ENCODE measurements around the gene SCMH1. TPM values are rescaled to one million over a fixed set of nuclear protein-coding genes. Genes with fewer than 3 reads are reported as not detected.

The SCMH1 gene
- total RNA-seq (2021; ENCODE audit: unreplicated experiment) (28.0 TPM), Bru-seq, nascent RNA (percentile 82 among the genes with signal in this experiment), BruChase-seq, experiment 1, labeled RNA remaining after a 6-hour chase (percentile 68 among the genes with signal in this experiment), BruChase-seq, experiment 2, labeled RNA remaining after a 2-hour chase (percentile 76 among the genes with signal in this experiment)
- 25.5 and 26.3 TPM in 2 replicates for polyA plus RNA-seq (2012)
- long read RNA-seq, partial matches to known transcripts = 17 of 34 reads
- long read RNA-seq, other reads (novel, unspliced or antisense) = 15 of 34 reads

DNA sequence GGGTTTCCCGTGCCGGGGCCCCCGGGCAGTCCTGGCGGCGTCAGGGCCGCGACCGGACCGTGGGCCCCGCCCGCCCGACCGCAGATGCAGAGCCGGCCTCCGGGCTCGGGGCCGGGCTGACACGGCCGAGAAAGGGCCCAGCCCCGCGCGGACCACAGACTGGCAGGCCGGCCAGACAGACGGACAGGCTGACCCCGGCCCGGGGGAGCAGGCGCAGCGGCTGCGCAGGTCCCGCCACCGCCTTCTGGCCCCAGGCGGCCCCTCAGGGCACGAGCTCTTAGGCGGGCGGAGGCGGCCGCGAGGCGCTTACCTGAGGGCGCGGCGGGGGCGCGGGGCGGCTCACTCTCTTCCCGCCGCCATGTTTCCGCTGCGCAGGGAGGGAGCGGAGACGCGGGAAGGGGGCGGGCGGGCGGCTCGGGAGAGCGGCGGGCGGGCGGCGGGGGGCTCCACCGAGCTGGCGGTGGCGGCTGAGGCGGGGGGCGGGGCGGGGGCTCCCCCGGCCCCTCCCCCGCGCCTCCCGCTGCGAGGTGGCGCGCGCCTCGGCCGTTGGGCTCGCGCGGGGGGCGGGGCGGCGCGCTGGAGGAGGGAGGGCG lies at the start of gene SCMH1:
Gene SCMH1 (minus strand): TSS at position 558 of the 593 bp plus-strand sequence. CDS start 56,173 bp downstream, outside the sequence.
- Histone ChIP-seq H3K9ac (ENCODE audit: low read length) (peak within 1 kb of the TSS; percentile 78), H3K27ac (ENCODE audit: low read depth, low read length) (peak within 1 kb of the TSS; percentile 77), H3K79me2 (ENCODE audit: insufficient read depth, low read length) (peaks cover 43% of the 10 kb centered on the region), H3K4me3 (replicated peaks in 1 of 2; ENCODE audit: low read depth in 1 of 2, low read length in 2 of 2) (peak within 1 kb of the TSS; percentile 49 to 68), H3K4me2 (ENCODE audit: low read length) (peak within 1 kb of the TSS; percentile 88), H3K27me3 (ENCODE audit: insufficient read depth, low read length) (no peaks in the 10 kb centered on the region), H3K4me1 (ENCODE audit: control insufficient read depth in 1 of 2, insufficient read depth in 2 of 2, low read length in 2 of 2) (peaks cover 26 to 49% of the 10 kb centered on the region in 2 experiments), H3K9me2 (ENCODE audit: insufficient read depth) (no peaks in the 10 kb centered on the region), H3K36me3 (ENCODE audit: control insufficient read depth in 1 of 2, insufficient read depth in 2 of 2, low read length in 2 of 2) (no peaks in the 10 kb centered on the region), H4K20me1 (ENCODE audit: insufficient read depth) (no peaks in the 10 kb centered on the region; the same call in 1 of the 2 replicates), H3K9me3 (ENCODE audit: control insufficient read depth in 1 of 2, insufficient read depth in 1 of 2, low read depth in 1 of 2, low read length in 2 of 2) (no peaks in the 10 kb centered on the region), H2AFZ (ENCODE audit: low read depth, low read length, poor library complexity, severe bottlenecking) (peak within 1 kb of the TSS; percentile 66)
- no TSS peak for BruUV-seq (replicated peaks)
- ChIA-PET POLR2A (no interaction called here), RAD21 (ENCODE audit: low non-redundant PET in 1 of 2, low total read pairs in 2 of 2, uncharacterized antibody in 2 of 2, unreplicated experiment in 2 of 2) (no interaction called here), CTCF (no interaction called here)
- intact Hi-C loops (cut with micrococcal nuclease) = no loop called here
- ATAC-seq = peak; percentile 68
- TF ChIP-seq SP1 (IDR thresholded peaks at IDR 0.05; ENCODE audit: low read depth) (no peak), JUND (IDR thresholded peaks at IDR 0.05) (no peak), YY1 (IDR thresholded peaks at IDR 0.05; ENCODE audit: extremely low read depth, insufficient replicate concordance, low read depth, low read length) (peak; percentile 22), ZFX (IDR thresholded peaks at IDR 0.05) (peak; percentile 95)
- TF ChIP-seq, protein P1, sequence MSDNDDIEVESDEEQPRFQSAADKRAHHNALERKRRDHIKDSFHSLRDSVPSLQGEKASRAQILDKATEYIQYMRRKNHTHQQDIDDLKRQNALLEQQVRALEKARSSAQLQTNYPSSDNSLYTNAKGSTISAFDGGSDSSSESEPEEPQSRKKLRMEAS (IDR thresholded peaks at IDR 0.05) = peak; percentile 24; the same call in 1 of the 2 replicates
- DNase-seq (ENCODE audit: low read depth, low spot score) = no peak

DNA sequence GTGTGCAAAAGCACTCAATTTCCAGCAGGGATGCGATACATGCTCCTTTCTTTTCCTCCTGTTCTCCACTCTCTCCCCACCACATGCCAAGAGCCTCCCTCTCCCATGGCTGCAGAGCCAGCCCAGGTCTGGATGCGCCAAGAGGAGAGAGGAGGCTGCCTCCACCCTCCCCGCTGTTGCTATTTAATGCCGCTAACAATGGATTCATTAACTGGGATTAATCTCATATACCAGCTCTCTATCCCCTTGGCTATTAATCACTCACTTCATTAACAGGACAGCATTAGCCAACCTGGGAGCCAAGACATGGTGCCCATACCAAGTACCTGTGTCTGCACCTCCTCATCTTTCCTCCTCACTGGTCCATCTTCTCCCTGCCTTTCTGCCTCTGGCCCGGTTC lies 49.1 kb upstream of the SCMH1 start:
- no peak overlapping the region for H3K4me2 ChIP-seq (ENCODE audit: low read length)
- no peak overlapping the region for H3K9ac ChIP-seq (ENCODE audit: low read length)
- POLR2A ChIA-PET = no interaction called here
- H3K4me1 ChIP-seq (ENCODE audit: control insufficient read depth in 1 of 2, insufficient read depth in 2 of 2, low read length in 2 of 2) = no peaks in the 10 kb centered on the region
- no peak overlapping the region for H2AFZ ChIP-seq (ENCODE audit: low read depth, low read length, poor library complexity, severe bottlenecking)
- DNase-seq (ENCODE audit: low read depth, low spot score) (no peak), ATAC-seq (no peak)
- H3K9me2 ChIP-seq (ENCODE audit: insufficient read depth) = no peaks in the 10 kb centered on the region
- H3K4me3 ChIP-seq (replicated peaks in 1 of 2; ENCODE audit: low read depth in 1 of 2, low read length in 2 of 2) = no peak overlapping the region
- no peaks in the 10 kb centered on the region for H4K20me1 ChIP-seq (ENCODE audit: insufficient read depth)
- RAD21 ChIA-PET (ENCODE audit: low non-redundant PET in 1 of 2, low total read pairs in 2 of 2, uncharacterized antibody in 2 of 2, unreplicated experiment in 2 of 2) = no interaction called here
- BruUV-seq (replicated peaks) = no TSS peak
- H3K27ac ChIP-seq (ENCODE audit: low read depth, low read length) = no peak overlapping the region
- H3K36me3 ChIP-seq (ENCODE audit: control insufficient read depth in 1 of 2, insufficient read depth in 2 of 2, low read length in 2 of 2) = no peaks in the 10 kb centered on the region
- H3K9me3 ChIP-seq (ENCODE audit: control insufficient read depth in 1 of 2, insufficient read depth in 1 of 2, low read depth in 1 of 2, low read length in 2 of 2) = no peaks in the 10 kb centered on the region
- peaks cover 38% of the 10 kb centered on the region for H3K27me3 ChIP-seq (ENCODE audit: insufficient read depth, low read length)
- CTCF ChIA-PET = interaction anchor here (0.9 kb wide), 1 partner anchor 9 kb away, joined by 3 read pairs; no protein-coding TSS in a partner anchor
- intact Hi-C loops (cut with micrococcal nuclease) = no loop called here
- no peaks in the 10 kb centered on the region for H3K79me2 ChIP-seq (ENCODE audit: insufficient read depth, low read length)
- TF ChIP-seq, protein P1 (IDR thresholded peaks at IDR 0.05) = no peak
- TF ChIP-seq EGR1 (IDR thresholded peaks at IDR 0.05; ENCODE audit: low read depth) (no peak), POLR2A (IDR thresholded peaks at IDR 0.05; ENCODE audit: borderline replicate concordance, extremely low read depth, insufficient read depth, insufficient read length) (no peak), SP1 (IDR thresholded peaks at IDR 0.05; ENCODE audit: low read depth) (no peak), SIN3A (IDR thresholded peaks at IDR 0.05; ENCODE audit: low read depth) (no peak), POLR2AphosphoS5 (IDR thresholded peaks at IDR 0.05; ENCODE audit: low read depth, low read length) (no peak), RAD21 (IDR thresholded peaks at IDR 0.05; ENCODE audit: low read depth) (no peak), CEBPB (IDR thresholded peaks at IDR 0.05; ENCODE audit: low read depth) (no peak)
- TF ChIP-seq, protein P2, sequence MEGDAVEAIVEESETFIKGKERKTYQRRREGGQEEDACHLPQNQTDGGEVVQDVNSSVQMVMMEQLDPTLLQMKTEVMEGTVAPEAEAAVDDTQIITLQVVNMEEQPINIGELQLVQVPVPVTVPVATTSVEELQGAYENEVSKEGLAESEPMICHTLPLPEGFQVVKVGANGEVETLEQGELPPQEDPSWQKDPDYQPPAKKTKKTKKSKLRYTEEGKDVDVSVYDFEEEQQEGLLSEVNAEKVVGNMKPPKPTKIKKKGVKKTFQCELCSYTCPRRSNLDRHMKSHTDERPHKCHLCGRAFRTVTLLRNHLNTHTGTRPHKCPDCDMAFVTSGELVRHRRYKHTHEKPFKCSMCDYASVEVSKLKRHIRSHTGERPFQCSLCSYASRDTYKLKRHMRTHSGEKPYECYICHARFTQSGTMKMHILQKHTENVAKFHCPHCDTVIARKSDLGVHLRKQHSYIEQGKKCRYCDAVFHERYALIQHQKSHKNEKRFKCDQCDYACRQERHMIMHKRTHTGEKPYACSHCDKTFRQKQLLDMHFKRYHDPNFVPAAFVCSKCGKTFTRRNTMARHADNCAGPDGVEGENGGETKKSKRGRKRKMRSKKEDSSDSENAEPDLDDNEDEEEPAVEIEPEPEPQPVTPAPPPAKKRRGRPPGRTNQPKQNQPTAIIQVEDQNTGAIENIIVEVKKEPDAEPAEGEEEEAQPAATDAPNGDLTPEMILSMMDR (IDR thresholded peaks at IDR 0.05 in 2 of 3, conservative IDR thresholded peaks at IDR 0.05 in 1 of 3; ENCODE audit: borderline replicate concordance in 1 of 3, insufficient read depth in 1 of 3, low read depth in 2 of 3, low read length in 2 of 3) = no peak
- TF ChIP-seq, protein P3, sequence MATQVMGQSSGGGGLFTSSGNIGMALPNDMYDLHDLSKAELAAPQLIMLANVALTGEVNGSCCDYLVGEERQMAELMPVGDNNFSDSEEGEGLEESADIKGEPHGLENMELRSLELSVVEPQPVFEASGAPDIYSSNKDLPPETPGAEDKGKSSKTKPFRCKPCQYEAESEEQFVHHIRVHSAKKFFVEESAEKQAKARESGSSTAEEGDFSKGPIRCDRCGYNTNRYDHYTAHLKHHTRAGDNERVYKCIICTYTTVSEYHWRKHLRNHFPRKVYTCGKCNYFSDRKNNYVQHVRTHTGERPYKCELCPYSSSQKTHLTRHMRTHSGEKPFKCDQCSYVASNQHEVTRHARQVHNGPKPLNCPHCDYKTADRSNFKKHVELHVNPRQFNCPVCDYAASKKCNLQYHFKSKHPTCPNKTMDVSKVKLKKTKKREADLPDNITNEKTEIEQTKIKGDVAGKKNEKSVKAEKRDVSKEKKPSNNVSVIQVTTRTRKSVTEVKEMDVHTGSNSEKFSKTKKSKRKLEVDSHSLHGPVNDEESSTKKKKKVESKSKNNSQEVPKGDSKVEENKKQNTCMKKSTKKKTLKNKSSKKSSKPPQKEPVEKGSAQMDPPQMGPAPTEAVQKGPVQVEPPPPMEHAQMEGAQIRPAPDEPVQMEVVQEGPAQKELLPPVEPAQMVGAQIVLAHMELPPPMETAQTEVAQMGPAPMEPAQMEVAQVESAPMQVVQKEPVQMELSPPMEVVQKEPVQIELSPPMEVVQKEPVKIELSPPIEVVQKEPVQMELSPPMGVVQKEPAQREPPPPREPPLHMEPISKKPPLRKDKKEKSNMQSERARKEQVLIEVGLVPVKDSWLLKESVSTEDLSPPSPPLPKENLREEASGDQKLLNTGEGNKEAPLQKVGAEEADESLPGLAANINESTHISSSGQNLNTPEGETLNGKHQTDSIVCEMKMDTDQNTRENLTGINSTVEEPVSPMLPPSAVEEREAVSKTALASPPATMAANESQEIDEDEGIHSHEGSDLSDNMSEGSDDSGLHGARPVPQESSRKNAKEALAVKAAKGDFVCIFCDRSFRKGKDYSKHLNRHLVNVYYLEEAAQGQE (IDR thresholded peaks at IDR 0.05; ENCODE audit: low read depth) = no peak
